Panc1 (cell line): ENCODE data around the gene BCL2.

Experiments
- CTCF ChIP-seq: fragments of 450-650 bp; IDR thresholded peaks from 2 replicates; pipeline ENCODE4 v1.5.1; 2017; ENCODE audit warnings: mild to moderate bottlenecking
- POLR2AphosphoS5 ChIP-seq: IDR thresholded peaks from 2 replicates; pipeline ENCODE4 v1.6.1; 2012; ENCODE audit warnings: mild to moderate bottlenecking, low read depth, low read length, moderate library complexity
- SIN3A ChIP-seq: IDR thresholded peaks from 2 replicates; pipeline ENCODE4 v1.6.1; 2012; ENCODE audit warnings: low read depth, mild to moderate bottlenecking, low read length, moderate library complexity, borderline replicate concordance; ENCODE audit not compliant: insufficient read depth
- TF ChIP-seq, protein P1 (sequence below), 2 experiments: IDR thresholded peaks; 2 replicates each; pipeline ENCODE4 v1.6.1; 2011 to 2012; ENCODE audit warnings: low read depth in 2 of 2, control low read depth in 1 of 2, low read length in 1 of 2, mild to moderate bottlenecking in 1 of 2, moderate library complexity in 1 of 2; ENCODE audit not compliant: insufficient read depth in 1 of 2

DNA sequence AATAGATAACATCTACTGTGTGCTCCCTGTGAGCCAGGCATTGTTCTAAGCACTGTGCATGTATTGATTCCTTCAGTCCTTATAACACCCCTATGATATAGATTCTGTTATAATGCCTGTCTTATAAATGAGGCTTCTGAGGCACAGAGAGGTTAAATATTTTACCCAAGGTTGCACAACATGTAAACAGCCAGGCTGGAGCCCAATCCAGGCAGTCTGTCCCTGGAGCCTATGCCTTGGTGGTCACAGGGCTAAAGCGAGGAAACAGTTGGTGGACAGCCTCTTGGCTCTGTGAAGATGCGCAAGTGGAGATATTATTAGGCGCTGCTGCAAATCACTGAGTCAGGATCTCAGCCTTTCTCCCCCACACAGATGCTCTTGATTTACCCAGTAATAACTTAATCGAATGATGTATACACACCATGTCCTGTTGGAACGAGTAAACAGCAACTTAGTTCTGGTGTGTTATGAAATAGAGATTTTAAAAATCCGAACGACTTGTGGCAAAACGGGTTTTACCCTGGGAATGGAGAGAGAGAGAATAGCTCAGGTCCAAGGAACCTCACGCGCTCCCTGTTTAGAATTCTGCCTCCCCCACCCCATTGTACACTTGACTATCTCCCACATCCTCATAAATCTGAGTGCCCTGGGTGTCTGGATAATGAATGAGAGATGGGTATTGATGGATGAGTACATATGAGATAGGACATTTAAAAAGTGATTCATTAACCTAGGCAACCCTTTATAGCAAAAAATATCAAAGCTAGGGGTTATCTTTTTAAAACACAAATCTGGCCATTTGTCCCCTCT, 231.9 kb downstream of the BCL2 start:
- TF ChIP-seq CTCF (no peak), POLR2AphosphoS5 (no peak), SIN3A (no peak)
- TF ChIP-seq, protein P1, sequence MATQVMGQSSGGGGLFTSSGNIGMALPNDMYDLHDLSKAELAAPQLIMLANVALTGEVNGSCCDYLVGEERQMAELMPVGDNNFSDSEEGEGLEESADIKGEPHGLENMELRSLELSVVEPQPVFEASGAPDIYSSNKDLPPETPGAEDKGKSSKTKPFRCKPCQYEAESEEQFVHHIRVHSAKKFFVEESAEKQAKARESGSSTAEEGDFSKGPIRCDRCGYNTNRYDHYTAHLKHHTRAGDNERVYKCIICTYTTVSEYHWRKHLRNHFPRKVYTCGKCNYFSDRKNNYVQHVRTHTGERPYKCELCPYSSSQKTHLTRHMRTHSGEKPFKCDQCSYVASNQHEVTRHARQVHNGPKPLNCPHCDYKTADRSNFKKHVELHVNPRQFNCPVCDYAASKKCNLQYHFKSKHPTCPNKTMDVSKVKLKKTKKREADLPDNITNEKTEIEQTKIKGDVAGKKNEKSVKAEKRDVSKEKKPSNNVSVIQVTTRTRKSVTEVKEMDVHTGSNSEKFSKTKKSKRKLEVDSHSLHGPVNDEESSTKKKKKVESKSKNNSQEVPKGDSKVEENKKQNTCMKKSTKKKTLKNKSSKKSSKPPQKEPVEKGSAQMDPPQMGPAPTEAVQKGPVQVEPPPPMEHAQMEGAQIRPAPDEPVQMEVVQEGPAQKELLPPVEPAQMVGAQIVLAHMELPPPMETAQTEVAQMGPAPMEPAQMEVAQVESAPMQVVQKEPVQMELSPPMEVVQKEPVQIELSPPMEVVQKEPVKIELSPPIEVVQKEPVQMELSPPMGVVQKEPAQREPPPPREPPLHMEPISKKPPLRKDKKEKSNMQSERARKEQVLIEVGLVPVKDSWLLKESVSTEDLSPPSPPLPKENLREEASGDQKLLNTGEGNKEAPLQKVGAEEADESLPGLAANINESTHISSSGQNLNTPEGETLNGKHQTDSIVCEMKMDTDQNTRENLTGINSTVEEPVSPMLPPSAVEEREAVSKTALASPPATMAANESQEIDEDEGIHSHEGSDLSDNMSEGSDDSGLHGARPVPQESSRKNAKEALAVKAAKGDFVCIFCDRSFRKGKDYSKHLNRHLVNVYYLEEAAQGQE (IDR thresholded peaks at IDR 0.05; ENCODE audit: insufficient read depth in 1 of 2, low read depth in 2 of 2, low read length in 1 of 2), result no peak
